T47D (cell line): ENCODE measurements around the gene ALKBH8.
"Not testable (repeated sequence)": the region's sequence is repeated elsewhere in the genome, so short reads cannot be mapped to it uniquely, and the experiment has no call there.

ENCODE experiments used
- DNase-seq, 2 experiments: peaks; one replicate each; pipeline versions ENCODE4 v3.0.0 to v3.0.0-alpha.2; 2011 to 2012; ENCODE audit warnings: low read depth in 1 of 2, low spot score in 1 of 2
- JUND ChIP-seq: IDR thresholded peaks from 2 replicates; pipeline ENCODE4 v1.6.1; 2012; ENCODE audit warnings: low read depth
- in situ Hi-C: cut with HindIII; loops from 2 replicates; pipeline ENCODE4 v1.10.0; 2016; ENCODE audit warnings: low sequenced_read_pairs, low pct_unique_long_range_greater_than_20kb

Gene ALKBH8

GRCh38 chr11:107591378-107592230 is 26.1 kb upstream of the ALKBH8 start:
- no peak for DNase-seq

GRCh38 chr11:107590460-107591377 is 25.2 kb upstream of the ALKBH8 start, which contains the start of gene ELMOD1:
Gene ELMOD1 (plus strand): TSS chr11:107591147. CDS start chr11:107618190, 27,043 bp downstream.
- TF ChIP-seq JUND, result no peak
- in situ Hi-C loops, result no loop called here
- peak; percentile 70 to 73 for DNase-seq

More at GRCh38 chr11:107591378-107592230, 26.1 kb upstream of the ALKBH8 start:
- in situ Hi-C loops, result no loop called here
- no peak for TF ChIP-seq JUND

- TF ChIP-seq JUND, result no peak
- no peak for DNase-seq
- in situ Hi-C loops, result no loop called here
Observed at GRCh38 chr11:107587306-107587979, 21.9 kb upstream of the ALKBH8 start.

GRCh38 chr11:107583629-107584195 is 18.2 kb upstream of the ALKBH8 start:
- no peak for DNase-seq
- in situ Hi-C loops, result no loop called here
- no peak for TF ChIP-seq JUND

GRCh38 chr11:107581147-107581546 is 15.6 kb upstream of the ALKBH8 start:
- in situ Hi-C loops, result no loop called here
- no peak for TF ChIP-seq JUND
- DNase-seq, result no peak

GRCh38 chr11:107579169-107579568 is 13.6 kb upstream of the ALKBH8 start:
- in situ Hi-C loops, result not testable (repeated sequence)

GRCh38 chr11:107577346-107577711 is 11.8 kb upstream of the ALKBH8 start:
- TF ChIP-seq JUND, result no peak
- DNase-seq, result no peak
- in situ Hi-C loops, result no loop called here

More at GRCh38 chr11:107579169-107579568, 13.6 kb upstream of the ALKBH8 start:
- not testable (repeated sequence) for DNase-seq

- in situ Hi-C loops, result not testable (repeated sequence)
- DNase-seq, result peak; percentile 38 to 66
Observed at GRCh38 chr11:107576497-107577345, 11.2 kb upstream of the ALKBH8 start.

- TF ChIP-seq JUND, result no peak
- in situ Hi-C loops, result no loop called here
- no peak for DNase-seq
Observed at GRCh38 chr11:107573438-107573837, 7.9 kb upstream of the ALKBH8 start.

- no peak for TF ChIP-seq JUND
- DNase-seq, result no peak
- in situ Hi-C loops, result no loop called here
Observed at GRCh38 chr11:107570015-107570414, 4.5 kb upstream of the ALKBH8 start.

GRCh38 chr11:107567739-107568335 is 2.3 kb upstream of the ALKBH8 start:
- no peak for TF ChIP-seq JUND
- no peak for DNase-seq
- in situ Hi-C loops, result no loop called here
